SK-N-DZ (cell line): ENCODE data around the gene SYT1.
"Not testable (repeated sequence)": the region's sequence is repeated elsewhere in the genome, so short reads cannot be mapped to it uniquely, and the experiment has no call there.

Experiments used
- DNase-seq: peaks from one replicate; pipeline ENCODE4 v3.0.0-alpha.2; 2015; ENCODE audit warnings: low spot score

SYT1 gene

GRCh38 chr12:79140711-79141110, 276.1 kb downstream of the SYT1 start:
- no peak for DNase-seq

GRCh38 chr12:79141776-79142175, 277.2 kb downstream of the SYT1 start:
- no peak for DNase-seq

GRCh38 chr12:79143803-79144202, 279.2 kb downstream of the SYT1 start:
- DNase-seq, result no peak

GRCh38 chr12:79151956-79152355, 287.4 kb downstream of the SYT1 start:
- no peak for DNase-seq

- DNase-seq, result no peak
Measured at GRCh38 chr12:79155683-79156082, 291.1 kb downstream of the SYT1 start.

GRCh38 chr12:79156846-79157463, 292.4 kb downstream of the SYT1 start:
- no peak for DNase-seq

- DNase-seq, result no peak
Measured at GRCh38 chr12:79161249-79161934, 296.8 kb downstream of the SYT1 start.

GRCh38 chr12:79162147-79162772, 297.7 kb downstream of the SYT1 start:
- no peak for DNase-seq

GRCh38 chr12:79162948-79163347, 298.4 kb downstream of the SYT1 start:
- no peak for DNase-seq

GRCh38 chr12:79164890-79165289, 300.3 kb downstream of the SYT1 start:
- no peak for DNase-seq

- no peak for DNase-seq
Measured at GRCh38 chr12:79168687-79169086, 304.1 kb downstream of the SYT1 start.

GRCh38 chr12:79174626-79175025, 310.1 kb downstream of the SYT1 start:
- DNase-seq, result no peak

- DNase-seq, result no peak
Measured at GRCh38 chr12:79183003-79183402, 318.4 kb downstream of the SYT1 start.

GRCh38 chr12:79183926-79184325, 319.4 kb downstream of the SYT1 start:
- DNase-seq, result no peak

GRCh38 chr12:79186506-79186905, 321.9 kb downstream of the SYT1 start:
- no peak for DNase-seq

GRCh38 chr12:79187032-79187431, 322.5 kb downstream of the SYT1 start:
- DNase-seq, result no peak

- no peak for DNase-seq
Measured at GRCh38 chr12:79191391-79191790, 326.8 kb downstream of the SYT1 start.

GRCh38 chr12:79194595-79194994, 330.0 kb downstream of the SYT1 start:
- DNase-seq, result no peak

GRCh38 chr12:79199166-79199565, 334.6 kb downstream of the SYT1 start:
- no peak for DNase-seq

- no peak for DNase-seq
Measured at GRCh38 chr12:79200176-79200575, 335.6 kb downstream of the SYT1 start.

- no peak for DNase-seq
Measured at GRCh38 chr12:79203058-79203647, 338.6 kb downstream of the SYT1 start.

GRCh38 chr12:79206871-79207270, 342.3 kb downstream of the SYT1 start:
- DNase-seq, result no peak

GRCh38 chr12:79210403-79210802, 345.8 kb downstream of the SYT1 start:
- not testable (repeated sequence) for DNase-seq
